Transverse colon (tissue), 4 donors: Measurements from ENCODE around the gene APBA1. TPM values are rescaled to one million over a fixed set of nuclear protein-coding genes. Genes with fewer than 3 reads are reported as not detected.

Experiments used
- DNase-seq: peaks from one replicate; pipeline ENCODE4 v3.0.0-alpha.2; 2019
- H3K27ac ChIP-seq, 4 donors: fragments of 200-600 bp; sonication (generic); 2 replicates each; pipeline ENCODE4 v1.5.1; 2016 to 2018; ENCODE audit warnings: inconsistent platforms in 4 of 4
- H3K27me3 ChIP-seq: fragments of 200-600 bp; sonication (generic); 2 replicates; pipeline ENCODE4 v1.5.1; 2017; ENCODE audit warnings: inconsistent platforms
- H3K36me3 ChIP-seq, 4 donors: fragments of 200-600 bp; sonication (generic); 2 replicates each; pipeline ENCODE4 v1.5.1; 2017 to 2019; ENCODE audit warnings: inconsistent platforms in 4 of 4
- H3K4me1 ChIP-seq, 4 donors: fragments of 200-600 bp; sonication (generic); 2 replicates each; pipeline ENCODE4 v1.5.1; 2017 to 2020; ENCODE audit warnings: inconsistent platforms in 4 of 4
- H3K4me3 ChIP-seq, 4 donors: fragments of 200-600 bp; sonication (generic); 1 replicate in 1 of 4; 2 replicates in 3 of 4; pipeline versions ENCODE4 v1.5.1 to v1.6.1; 2017 to 2019; ENCODE audit warnings: inconsistent platforms in 4 of 4
- H3K9me3 ChIP-seq, 2 donors: fragments of 200-600 bp; sonication (generic); 2 replicates each; pipeline ENCODE4 v1.5.1; 2017 to 2019; ENCODE audit warnings: inconsistent platforms in 2 of 2
- CTCF ChIP-seq, 5 experiments: fragments of 200-600 bp in 3 of 5; fragments of 450-650 bp in 2 of 5; sonication (generic) in 3 of 5; IDR thresholded peaks; 1 replicate in 2 of 5; 2 replicates in 3 of 5; pipeline ENCODE4 v1.5.1; 2016 to 2017; ENCODE audit warnings: antibody characterized with exemption in 5 of 5, inconsistent platforms in 3 of 5, mild to moderate bottlenecking in 2 of 5, moderate library complexity in 1 of 5
- EP300 ChIP-seq: sonication (generic); formaldehyde crosslinking; IDR thresholded peaks from one replicate; pipeline ENCODE4 v1.6.1; 2017; ENCODE audit warnings: antibody characterized with exemption, low read depth
- POLR2A ChIP-seq: fragments of 450-650 bp; IDR thresholded peaks from one replicate; pipeline ENCODE4 v1.6.1; 2016; ENCODE audit warnings: antibody characterized with exemption, mild to moderate bottlenecking, moderate library complexity
- POLR2AphosphoS5 ChIP-seq, 3 donors: sonication (generic); formaldehyde crosslinking; IDR thresholded peaks; one replicate each; pipeline ENCODE4 v1.6.1; 2016; ENCODE audit warnings: antibody characterized with exemption in 3 of 3
- WGBS, 2 donors: methylation state at CpG; one replicate each; pipeline ENCODE4 v1.1.5; 2018; ENCODE audit warnings: low coverage in 1 of 2; 5-methylcytosine and 5-hydroxymethylcytosine counted together
- in situ Hi-C, 4 donors: fragments of 200-750 bp; cut with MboI; loops; one replicate each; pipeline versions ENCODE4 v1.15.0 to v1.15.1; 2017; ENCODE audit warnings: low sequenced_read_pairs in 3 of 4, low pct_ligation_motif_present in 1 of 4, low pct_unique_long_range_greater_than_20kb in 1 of 4
- intact Hi-C: fragments of 100-400 bp; cut with DNase I; formaldehyde crosslinking; loops from one replicate; pipeline ENCODE4 v1.15.1; 2023; ENCODE audit warnings: low total_unique reads
- total RNA-seq, 4 donors: library from RNA; depleted of rRNA; stranded (reverse); fragments of >200 nt; gene quantifications; one replicate each; pipeline ENCODE4 v1.1.0, GENCODE V29; 2016

Gene APBA1
- total RNA-seq, 4 donors from 2014 or later, result 7.6 to 11.6 (median 10.2) TPM

GRCh38 chr9:69582018-69582417, 90.2 kb downstream of the APBA1 start:
- TF ChIP-seq CTCF (IDR thresholded peaks at IDR 0.05), result no peak
- no peak for TF ChIP-seq POLR2A
- no peak for TF ChIP-seq POLR2AphosphoS5 (IDR thresholded peaks at IDR 0.05)
- TF ChIP-seq EP300, result no peak
- intact Hi-C loops, result no loop called here
- WGBS, 2 donors, result 51 to 74% methylated on average over 2 to 5 of the region's 5 CpGs
- Histone ChIP-seq H3K4me3 (no peak overlapping the region), H3K9me3 (no peaks in the 10 kb centered on the region), H3K27ac (no peak overlapping the region), H3K4me1 (peaks cover 0 to 17% (median 0%) of the 10 kb centered on the region in 4 donors), H3K27me3 (no peaks in the 10 kb centered on the region), H3K36me3 (no peaks in the 10 kb centered on the region)
- no peak for DNase-seq
- in situ Hi-C loops, result no loop called here

GRCh38 chr9:69580582-69581214, 91.5 kb downstream of the APBA1 start:
- no peak overlapping the region for H3K4me3 ChIP-seq
- no peak for TF ChIP-seq EP300
- TF ChIP-seq CTCF (IDR thresholded peaks at IDR 0.05), result no peak
- TF ChIP-seq POLR2AphosphoS5 (IDR thresholded peaks at IDR 0.05), result no peak
- TF ChIP-seq POLR2A, result no peak
- no peak overlapping the region for H3K27ac ChIP-seq
- in situ Hi-C loops, result no loop called here
- peaks cover 0 to 17% (median 0%) of the 10 kb centered on the region in 4 donors for H3K4me1 ChIP-seq
- no peaks in the 10 kb centered on the region for H3K36me3 ChIP-seq
- no peak for DNase-seq
- intact Hi-C loops, result no loop called here
- no peaks in the 10 kb centered on the region for H3K9me3 ChIP-seq
- WGBS, 2 donors, result 72 to 75% methylated on average over 3 to 5 of the region's 5 CpGs
- H3K27me3 ChIP-seq, result no peaks in the 10 kb centered on the region

GRCh38 chr9:69579760-69580581, 92.2 kb downstream of the APBA1 start:
- no peak overlapping the region for H3K27ac ChIP-seq
- H3K27me3 ChIP-seq, result no peaks in the 10 kb centered on the region
- H3K4me1 ChIP-seq, result peaks cover 0 to 17% (median 0%) of the 10 kb centered on the region in 4 donors
- no peak overlapping the region for H3K4me3 ChIP-seq
- TF ChIP-seq CTCF (IDR thresholded peaks at IDR 0.05), result no peak
- WGBS, 2 donors, result 56 to 60% methylated on average over 2 to 5 of the region's 5 CpGs
- no peaks in the 10 kb centered on the region for H3K9me3 ChIP-seq
- DNase-seq, result no peak
- H3K36me3 ChIP-seq, result no peaks in the 10 kb centered on the region
- in situ Hi-C loops (no loop called here), intact Hi-C loops (no loop called here)

- 61 to 75% methylated on average over 4 to 6 of the region's 6 CpGs for WGBS, 2 donors
- Histone ChIP-seq H3K27me3 (no peaks in the 10 kb centered on the region), H3K36me3 (no peaks in the 10 kb centered on the region), H3K27ac (no peak overlapping the region), H3K4me3 (no peak overlapping the region), H3K9me3 (no peaks in the 10 kb centered on the region), H3K4me1 (peaks cover 0 to 17% (median 0%) of the 10 kb centered on the region in 4 donors)
- intact Hi-C loops (no loop called here), in situ Hi-C loops (no loop called here)
- no peak for DNase-seq
- TF ChIP-seq POLR2A (no peak), CTCF (IDR thresholded peaks at IDR 0.05) (no peak), EP300 (no peak), POLR2AphosphoS5 (IDR thresholded peaks at IDR 0.05) (no peak)
Observed at GRCh38 chr9:69579032-69579758, 93.0 kb downstream of the APBA1 start.
